Naive B cell (primary cell): ENCODE results near the gene PLEKHG1. TPM values are rescaled to one million over a fixed set of nuclear protein-coding genes. Genes with fewer than 3 reads are reported as not detected.

Experiments used
- ATAC-seq, 2 donors: fragments of 150-1000 bp; cut with Tn5 transposase; 2 replicates each; pipeline ENCODE4 v1.10.0; 2021; ENCODE audit warnings: low read depth in 2 of 2, mild to moderate bottlenecking in 2 of 2, moderate library complexity in 2 of 2
- DNase-seq: peaks from one replicate; pipeline ENCODE4 v3.0.0; 2022
- H3K27ac Mint-ChIP-seq, 6 donors: one replicate each; pipeline ENCODE4 v1.8.0; 2020 to 2022; ENCODE audit warnings: mild to moderate bottlenecking in 6 of 6, mixed read lengths in 6 of 6, moderate library complexity in 5 of 6, inconsistent platforms in 2 of 6
- H3K27me3 Mint-ChIP-seq, 3 donors: one replicate each; pipeline ENCODE4 v1.8.0; 2021 to 2022; ENCODE audit warnings: mixed read lengths in 3 of 3, mild to moderate bottlenecking in 1 of 3
- H3K36me3 Mint-ChIP-seq, 2 donors: one replicate each; pipeline ENCODE4 v1.8.0; 2020 to 2022; ENCODE audit warnings: mixed read lengths in 2 of 2, inconsistent platforms in 1 of 2, mild to moderate bottlenecking in 1 of 2
- H3K4me1 Mint-ChIP-seq, 3 donors: one replicate each; pipeline ENCODE4 v1.8.0; 2020 to 2022; ENCODE audit warnings: mixed read lengths in 3 of 3, inconsistent platforms in 1 of 3, mild to moderate bottlenecking in 1 of 3, moderate library complexity in 1 of 3
- H3K4me3 Mint-ChIP-seq, 8 donors: one replicate each; pipeline ENCODE4 v1.8.0; 2020 to 2022; ENCODE audit warnings: mild to moderate bottlenecking in 8 of 8, mixed read lengths in 8 of 8, moderate library complexity in 8 of 8, inconsistent platforms in 2 of 8
- H3K9me3 Mint-ChIP-seq, 7 donors: one replicate each; pipeline ENCODE4 v1.8.0; 2020 to 2022; ENCODE audit warnings: mixed read lengths in 7 of 7, mild to moderate bottlenecking in 5 of 7, inconsistent platforms in 2 of 7, moderate library complexity in 1 of 7
- polyA plus RNA-seq, 6 donors: library from polyadenylated mRNA; unstranded; fragments of 300-500 nt; fragmentation: Illumina TruSeq; gene quantifications; one replicate each; pipeline ENCODE4 v1.2.3, GENCODE V29; 2021; ENCODE audit warnings: low read depth in 6 of 6

The PLEKHG1 gene
- 10 to 100 TPM; 38.3 to 82.2 (median 50.0) TPM for polyA plus RNA-seq

GRCh38 chr6:150599199-150600009 lies at the start of gene PLEKHG1:
PLEKHG1 (plus strand) TSS chr6:150599885; CDS start chr6:150733682, 133,797 bp downstream.
- peak within 1 kb of the TSS; percentile 91 to 99 (median 98) for H3K4me3 Mint-ChIP-seq
- peaks cover 44 to 57% (median 48%) of the 10 kb centered on the region in 3 donors for H3K4me1 Mint-ChIP-seq
- H3K36me3 Mint-ChIP-seq: peaks cover 0 to 6% of the 10 kb centered on the region in 2 donors
- H3K27me3 Mint-ChIP-seq: no peaks in the 10 kb centered on the region
- ATAC-seq (peak; percentile 54 to 59), DNase-seq (peak; percentile 87)
- peak within 1 kb of the TSS; percentile 100 for H3K27ac Mint-ChIP-seq
- no peaks in the 10 kb centered on the region for H3K9me3 Mint-ChIP-seq

- no peak for DNase-seq
- H3K27me3 Mint-ChIP-seq: peaks cover 10 to 45% (median 43%) of the 10 kb centered on the region in 3 donors
- ATAC-seq: no peak
- H3K27ac Mint-ChIP-seq: no peak overlapping the region
- peaks cover 0 to 2% (median 0%) of the 10 kb centered on the region in 3 donors for H3K4me1 Mint-ChIP-seq
- no peaks in the 10 kb centered on the region for H3K36me3 Mint-ChIP-seq
- H3K9me3 Mint-ChIP-seq: peaks cover 0 to 4% (median 0%) of the 10 kb centered on the region in 7 donors
- peak overlapping the region in 1 of 8 donors; percentile 53 for H3K4me3 Mint-ChIP-seq
Observed at GRCh38 chr6:150550244-150550643, 49.4 kb upstream of the PLEKHG1 start.

DNA sequence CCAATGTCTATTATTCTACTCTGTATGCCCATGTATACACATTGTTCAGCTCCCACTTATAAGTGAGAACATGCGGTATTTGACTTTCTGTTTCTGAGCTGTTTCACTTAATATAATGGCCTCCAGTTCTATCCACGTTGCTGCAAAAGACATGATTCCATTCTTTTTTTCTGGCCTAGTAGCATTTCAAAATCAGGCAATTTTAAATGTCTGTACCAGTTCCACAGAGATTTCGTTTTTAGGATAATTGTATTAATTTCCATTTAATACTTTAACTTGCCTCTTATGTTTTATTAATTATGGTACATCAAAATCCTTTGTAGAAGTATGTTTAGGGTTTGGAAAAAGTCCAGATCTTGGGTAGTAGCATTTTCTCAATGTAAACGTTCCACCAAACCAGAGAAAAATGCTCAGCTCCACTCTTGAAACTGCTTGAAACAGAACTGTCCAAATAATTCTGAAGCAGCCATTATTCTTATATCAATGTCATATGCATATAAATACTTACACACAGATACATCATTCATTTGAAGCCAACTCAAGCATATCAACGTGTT lies 42.6 kb upstream of the PLEKHG1 start:
- Mint-ChIP-seq H3K36me3 (peaks cover 6 to 11% of the 10 kb centered on the region in 2 donors), H3K27ac (no peak overlapping the region), H3K4me3 (no peak overlapping the region), H3K4me1 (no peaks in the 10 kb centered on the region), H3K9me3 (peaks cover 5 to 16% (median 13%) of the 10 kb centered on the region in 7 donors), H3K27me3 (peaks cover 13 to 48% (median 38%) of the 10 kb centered on the region in 3 donors)
- DNase-seq (no peak), ATAC-seq (no peak)

- Mint-ChIP-seq H3K9me3 (peaks cover 5 to 16% (median 10%) of the 10 kb centered on the region in 7 donors), H3K4me3 (no peak overlapping the region), H3K36me3 (peaks cover 6 to 11% of the 10 kb centered on the region in 2 donors), H3K27ac (peak overlapping the region in 1 of 6 donors; percentile 7), H3K27me3 (peaks cover 18 to 50% (median 19%) of the 10 kb centered on the region in 3 donors), H3K4me1 (no peaks in the 10 kb centered on the region)
- DNase-seq (no peak), ATAC-seq (no peak)
Observed at GRCh38 chr6:150560004-150560883, 39.4 kb upstream of the PLEKHG1 start.

GRCh38 chr6:150560884-150561219 lies 38.8 kb upstream of the PLEKHG1 start:
- no peak for DNase-seq
- Mint-ChIP-seq H3K27me3 (peaks cover 18 to 50% (median 19%) of the 10 kb centered on the region in 3 donors), H3K4me1 (no peaks in the 10 kb centered on the region), H3K9me3 (peaks cover 5 to 16% (median 10%) of the 10 kb centered on the region in 7 donors), H3K4me3 (no peak overlapping the region), H3K27ac (no peak overlapping the region), H3K36me3 (peaks cover 6 to 11% of the 10 kb centered on the region in 2 donors)
- no peak for ATAC-seq

- no peaks in the 10 kb centered on the region for H3K36me3 Mint-ChIP-seq
- ATAC-seq: no peak
- H3K4me3 Mint-ChIP-seq: peak overlapping the region in 1 of 8 donors; percentile 32
- H3K27me3 Mint-ChIP-seq: peaks cover 29 to 58% (median 33%) of the 10 kb centered on the region in 3 donors
- no peak for DNase-seq
- peaks cover 0 to 1% (median 0%) of the 10 kb centered on the region in 7 donors for H3K9me3 Mint-ChIP-seq
- H3K27ac Mint-ChIP-seq: peak overlapping the region in 2 of 6 donors; percentile 79 to 87
- H3K4me1 Mint-ChIP-seq: no peaks in the 10 kb centered on the region
Observed at GRCh38 chr6:150565945-150566344, 33.7 kb upstream of the PLEKHG1 start.

GRCh38 chr6:150566486-150566885 lies 33.2 kb upstream of the PLEKHG1 start:
- no peak overlapping the region for H3K4me3 Mint-ChIP-seq

DNA sequence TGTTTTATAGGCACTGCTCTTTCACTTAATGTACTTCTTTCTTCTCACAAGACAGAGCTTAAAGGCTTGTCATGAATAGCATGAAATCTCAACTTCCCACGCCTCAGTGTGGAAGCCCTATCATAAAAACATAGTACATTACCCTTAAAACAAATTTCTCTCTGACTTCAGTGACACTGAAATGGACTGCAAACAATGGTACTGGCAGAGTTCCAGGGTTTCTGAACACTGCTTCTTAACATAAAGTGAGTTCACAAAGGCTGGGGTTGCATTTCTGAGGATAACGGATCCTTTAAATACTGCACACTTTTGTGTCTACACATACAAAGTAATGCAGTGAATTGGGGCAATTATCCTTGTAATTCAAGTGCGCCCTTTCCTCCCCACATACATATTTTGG lies 32.3 kb upstream of the PLEKHG1 start:
- Mint-ChIP-seq H3K4me1 (peaks cover 0 to 2% (median 2%) of the 10 kb centered on the region in 3 donors), H3K36me3 (no peaks in the 10 kb centered on the region), H3K27ac (no peak overlapping the region), H3K4me3 (no peak overlapping the region), H3K27me3 (peaks cover 35 to 62% (median 39%) of the 10 kb centered on the region in 3 donors), H3K9me3 (peaks cover 0 to 2% (median 0%) of the 10 kb centered on the region in 7 donors)
- ATAC-seq (no peak), DNase-seq (no peak)

More at GRCh38 chr6:150566486-150566885, 33.2 kb upstream of the PLEKHG1 start:
- peaks cover 33 to 59% (median 34%) of the 10 kb centered on the region in 3 donors for H3K27me3 Mint-ChIP-seq
- no peaks in the 10 kb centered on the region for H3K4me1 Mint-ChIP-seq
- ATAC-seq: no peak
- no peaks in the 10 kb centered on the region for H3K36me3 Mint-ChIP-seq
- peaks cover 0 to 1% (median 0%) of the 10 kb centered on the region in 7 donors for H3K9me3 Mint-ChIP-seq
- DNase-seq: no peak
- H3K27ac Mint-ChIP-seq: no peak overlapping the region

DNA sequence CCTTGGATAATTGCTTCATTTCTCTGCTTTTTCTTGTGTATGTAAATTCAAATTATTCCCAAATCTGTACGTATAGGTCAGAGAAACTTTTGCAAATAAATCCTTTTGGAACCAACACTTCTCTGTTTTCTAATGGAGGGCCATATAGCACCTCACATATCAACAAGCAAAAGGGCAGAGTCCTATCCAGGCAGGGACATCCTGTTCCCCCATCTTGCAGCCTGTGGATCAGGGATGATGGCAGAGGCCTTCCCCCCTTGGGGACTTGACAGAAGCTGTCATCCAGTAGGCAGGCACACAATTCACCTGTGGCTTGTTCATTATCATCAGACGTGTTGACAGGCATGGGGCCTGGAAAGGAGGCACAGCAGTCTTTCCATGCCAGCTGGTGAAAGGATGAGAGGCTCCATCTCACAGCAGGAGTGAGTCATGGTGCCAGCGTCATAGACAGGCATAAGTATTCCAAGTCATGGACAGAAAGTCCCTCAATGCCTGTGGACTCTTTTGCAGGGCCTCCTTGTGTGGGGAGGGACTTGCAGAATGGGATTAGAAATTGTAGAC lies 31.8 kb upstream of the PLEKHG1 start:
- H3K27ac Mint-ChIP-seq: no peak overlapping the region
- DNase-seq (no peak), ATAC-seq (no peak)
- no peaks in the 10 kb centered on the region for H3K36me3 Mint-ChIP-seq
- peaks cover 4 to 7% (median 7%) of the 10 kb centered on the region in 3 donors for H3K4me1 Mint-ChIP-seq
- no peak overlapping the region for H3K4me3 Mint-ChIP-seq
- H3K27me3 Mint-ChIP-seq: peaks cover 39 to 66% (median 44%) of the 10 kb centered on the region in 3 donors
- H3K9me3 Mint-ChIP-seq: peaks cover 0 to 3% (median 0%) of the 10 kb centered on the region in 7 donors

DNA sequence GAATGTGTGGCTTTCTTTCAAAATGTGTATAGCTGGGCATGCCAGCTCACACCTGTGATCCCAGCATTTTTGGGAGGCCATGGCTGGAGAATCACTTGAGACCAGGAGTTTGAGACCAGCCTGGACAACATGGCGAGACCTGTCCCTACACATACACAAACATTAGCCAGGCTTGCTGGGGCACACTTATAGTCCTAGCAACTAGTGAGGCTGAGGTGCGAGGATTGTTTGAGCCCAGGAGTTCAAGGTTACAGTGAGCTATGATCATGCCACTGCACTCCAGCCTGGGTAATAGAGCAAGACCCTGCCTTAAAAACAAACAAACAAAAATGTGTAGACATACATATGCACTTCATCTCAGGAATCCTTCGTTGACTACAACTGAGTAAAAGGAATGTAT lies 31.1 kb upstream of the PLEKHG1 start:
- ATAC-seq (no peak), DNase-seq (no peak)
- Mint-ChIP-seq H3K9me3 (peaks cover 0 to 3% (median 0%) of the 10 kb centered on the region in 7 donors), H3K27me3 (peaks cover 40 to 72% (median 50%) of the 10 kb centered on the region in 3 donors), H3K4me1 (peaks cover 11 to 14% (median 12%) of the 10 kb centered on the region in 3 donors), H3K4me3 (no peak overlapping the region), H3K27ac (no peak overlapping the region), H3K36me3 (no peaks in the 10 kb centered on the region)

- no peak for DNase-seq
- no peak for ATAC-seq
- peaks cover 0 to 3% (median 0%) of the 10 kb centered on the region in 7 donors for H3K9me3 Mint-ChIP-seq
- H3K4me3 Mint-ChIP-seq: no peak overlapping the region
- H3K4me1 Mint-ChIP-seq: peaks cover 16 to 20% (median 17%) of the 10 kb centered on the region in 3 donors
- no peaks in the 10 kb centered on the region for H3K36me3 Mint-ChIP-seq
- H3K27me3 Mint-ChIP-seq: peaks cover 39 to 76% (median 54%) of the 10 kb centered on the region in 3 donors
- H3K27ac Mint-ChIP-seq: no peak overlapping the region
Observed at GRCh38 chr6:150569161-150569560, 30.5 kb upstream of the PLEKHG1 start.

DNA sequence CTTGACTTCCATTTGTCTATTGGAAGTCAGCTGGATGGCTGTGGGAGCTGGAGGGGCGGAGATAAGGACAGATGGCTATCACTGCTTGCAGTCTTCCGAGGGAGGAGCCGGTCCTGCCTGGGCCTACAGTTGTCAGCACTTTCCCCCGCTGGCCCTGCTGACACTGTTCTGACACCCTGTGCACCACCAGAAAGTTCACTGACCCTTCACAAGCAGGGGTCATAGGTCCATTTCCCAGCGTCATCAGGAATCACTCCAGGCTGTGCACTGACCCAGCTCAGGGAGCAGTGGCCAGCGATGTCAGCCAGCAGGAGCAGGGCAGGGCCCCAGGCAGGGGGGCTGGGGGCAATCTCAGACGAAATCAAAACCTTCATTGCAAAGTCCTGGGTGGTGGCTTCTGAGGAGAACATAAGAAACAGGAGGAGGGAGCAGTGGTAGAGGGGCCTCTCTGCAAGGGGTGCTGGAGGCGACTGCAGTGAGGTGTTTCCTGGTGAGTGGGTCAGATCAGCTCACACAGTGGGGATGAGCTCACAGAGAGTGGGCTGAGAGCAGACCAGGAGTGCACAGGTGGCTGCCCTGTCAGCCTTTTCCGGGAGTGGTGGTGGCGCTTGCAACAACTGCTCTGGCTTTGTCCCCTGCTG lies 26.5 kb upstream of the PLEKHG1 start:
- Mint-ChIP-seq H3K36me3 (no peaks in the 10 kb centered on the region), H3K27ac (no peak overlapping the region), H3K27me3 (peaks cover 56 to 72% (median 71%) of the 10 kb centered on the region in 3 donors), H3K4me1 (peaks cover 26 to 37% (median 28%) of the 10 kb centered on the region in 3 donors), H3K9me3 (peaks cover 0 to 3% (median 0%) of the 10 kb centered on the region in 7 donors), H3K4me3 (peak overlapping the region in 1 of 8 donors; percentile 29)
- DNase-seq (no peak), ATAC-seq (no peak)
